Right renal cortex interstitium (tissue), 3 donors: ENCODE measurements around the gene ACOT7. TPM values are rescaled to one million over a fixed set of nuclear protein-coding genes. Genes with fewer than 3 reads are reported as not detected.
A peak's percentile ranks its signal among the peaks of the same experiment; 100 is the strongest.

Experiments used
- DNase-seq, 3 donors: peaks; one replicate each; pipeline ENCODE4 v3.0.0-alpha.2; 2013; ENCODE audit warnings: low read depth in 3 of 3, low spot score in 2 of 3
- polyA plus RNA-seq, 3 donors: library from polyadenylated mRNA; unstranded; fragments of 120-200 nt; gene quantifications; one replicate each; pipeline ENCODE4 v1.2.1, GENCODE V29; 2013; ENCODE audit not compliant: insufficient read length in 3 of 3

ACOT7 gene
- polyA plus RNA-seq, 3 donors, result 29.3 to 36.1 (median 30.4) TPM

DNA sequence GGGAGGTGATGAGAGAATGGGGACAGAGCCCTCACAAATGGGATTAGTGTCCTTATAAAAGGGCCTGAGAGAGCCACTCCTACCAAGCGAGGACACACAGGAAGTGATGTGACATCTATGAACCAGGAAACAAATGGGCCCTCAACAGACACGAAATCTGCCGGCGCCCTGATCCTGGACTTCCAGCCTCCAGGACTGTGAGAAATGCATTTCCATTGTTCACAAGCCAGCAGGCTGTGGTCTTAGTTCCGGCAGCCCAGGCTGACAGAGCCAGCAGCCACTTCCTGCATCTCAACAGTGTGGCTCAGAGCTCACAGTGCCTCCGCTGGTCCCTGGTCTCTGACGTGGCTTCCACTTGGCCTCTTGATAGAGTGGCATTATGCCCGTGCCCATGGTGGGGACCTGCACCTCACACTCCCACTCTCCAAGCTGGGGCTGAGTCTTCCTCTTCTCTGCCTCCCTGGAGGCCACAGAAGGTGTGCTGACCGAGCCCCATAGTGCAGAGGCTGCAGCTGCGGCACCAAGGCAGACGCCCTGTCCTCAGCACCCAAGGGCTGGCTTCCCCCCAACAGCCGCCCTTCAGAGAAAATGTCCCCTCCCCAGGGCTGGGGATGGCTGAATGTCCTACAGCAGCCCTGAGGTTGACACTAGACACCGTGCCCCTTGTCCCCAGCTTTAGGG lies 44.9 kb downstream of the ACOT7 start:
- no peak for DNase-seq

DNA sequence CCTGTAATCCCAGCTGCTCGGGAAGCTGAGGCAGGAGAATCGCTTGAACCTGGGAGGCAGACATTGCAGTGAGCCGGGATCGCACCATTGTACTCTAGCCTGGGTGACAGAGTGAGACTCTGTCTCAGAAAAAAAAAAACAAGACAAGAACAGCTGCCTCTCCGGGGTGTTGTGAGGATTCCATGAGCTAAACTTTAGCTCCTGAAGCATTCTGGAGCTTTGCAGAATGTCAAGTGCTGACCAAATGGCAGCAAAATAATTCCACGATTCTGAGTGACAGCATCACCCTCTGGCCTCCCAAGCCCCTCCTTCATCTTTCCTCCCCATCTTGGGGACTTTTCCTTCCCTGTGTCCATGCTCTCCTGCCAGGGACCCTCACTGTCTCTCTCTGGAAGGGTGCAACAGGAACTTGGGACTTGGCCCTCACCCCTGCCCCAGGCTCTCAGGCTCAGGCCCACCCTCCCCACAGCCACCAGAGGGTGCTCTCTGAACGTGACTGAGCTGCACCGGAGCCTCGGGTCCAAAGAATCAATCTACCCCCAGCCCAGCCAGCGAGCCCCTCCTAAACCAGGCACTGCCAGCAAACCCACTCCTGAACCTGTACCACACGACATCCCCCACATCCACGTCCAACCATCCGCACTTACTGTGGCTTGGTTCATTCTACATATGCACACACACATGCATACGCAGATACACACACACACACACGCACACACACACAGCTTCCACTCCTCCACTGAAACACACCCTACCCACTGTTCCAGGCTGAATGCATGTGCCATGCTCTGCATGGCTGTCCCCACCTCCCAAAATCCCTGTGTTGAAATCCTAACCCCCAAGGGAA lies 45.7 kb downstream of the ACOT7 start:
- DNase-seq, result no peak

DNA sequence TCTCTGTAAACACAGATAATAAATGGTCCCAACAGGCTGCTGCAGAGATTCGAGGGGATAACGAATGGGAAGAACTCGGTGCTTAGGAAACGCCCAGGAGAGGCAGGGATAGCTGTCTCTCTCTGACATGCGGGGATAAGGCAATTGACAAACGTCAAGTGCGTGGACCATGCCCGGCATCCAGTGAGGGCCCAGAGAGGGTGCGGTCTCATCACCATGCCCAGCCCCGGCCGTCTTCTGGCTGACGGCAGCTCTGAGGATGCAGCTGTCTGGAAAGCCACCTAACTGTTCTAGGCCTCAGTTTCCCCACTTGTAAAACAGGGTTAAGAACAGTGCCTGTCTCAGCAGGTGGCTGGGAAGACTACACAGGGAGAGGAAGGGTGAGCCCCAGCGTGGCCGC lies 48.1 kb downstream of the ACOT7 start:
- DNase-seq, result no peak

DNA sequence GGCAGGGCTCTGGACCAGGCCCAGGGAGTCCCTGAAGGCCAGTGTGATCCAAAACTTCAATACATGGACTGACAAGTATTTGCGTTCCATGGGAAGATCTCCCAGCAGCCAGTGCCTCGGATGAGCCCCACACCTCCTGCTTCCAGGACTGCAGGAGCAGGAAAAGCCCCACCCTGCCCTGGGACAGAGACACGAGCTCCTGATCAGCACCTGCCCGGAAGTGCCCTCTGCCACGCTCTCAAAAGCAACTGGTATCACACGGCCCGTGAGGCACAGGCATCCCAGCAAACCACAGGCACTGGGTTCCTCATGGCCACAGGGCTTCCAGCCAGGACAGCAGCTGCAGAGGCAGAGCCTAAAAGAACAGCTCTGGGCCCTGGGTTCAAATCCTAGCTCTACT lies 48.6 kb downstream of the ACOT7 start:
- DNase-seq, result no peak

DNA sequence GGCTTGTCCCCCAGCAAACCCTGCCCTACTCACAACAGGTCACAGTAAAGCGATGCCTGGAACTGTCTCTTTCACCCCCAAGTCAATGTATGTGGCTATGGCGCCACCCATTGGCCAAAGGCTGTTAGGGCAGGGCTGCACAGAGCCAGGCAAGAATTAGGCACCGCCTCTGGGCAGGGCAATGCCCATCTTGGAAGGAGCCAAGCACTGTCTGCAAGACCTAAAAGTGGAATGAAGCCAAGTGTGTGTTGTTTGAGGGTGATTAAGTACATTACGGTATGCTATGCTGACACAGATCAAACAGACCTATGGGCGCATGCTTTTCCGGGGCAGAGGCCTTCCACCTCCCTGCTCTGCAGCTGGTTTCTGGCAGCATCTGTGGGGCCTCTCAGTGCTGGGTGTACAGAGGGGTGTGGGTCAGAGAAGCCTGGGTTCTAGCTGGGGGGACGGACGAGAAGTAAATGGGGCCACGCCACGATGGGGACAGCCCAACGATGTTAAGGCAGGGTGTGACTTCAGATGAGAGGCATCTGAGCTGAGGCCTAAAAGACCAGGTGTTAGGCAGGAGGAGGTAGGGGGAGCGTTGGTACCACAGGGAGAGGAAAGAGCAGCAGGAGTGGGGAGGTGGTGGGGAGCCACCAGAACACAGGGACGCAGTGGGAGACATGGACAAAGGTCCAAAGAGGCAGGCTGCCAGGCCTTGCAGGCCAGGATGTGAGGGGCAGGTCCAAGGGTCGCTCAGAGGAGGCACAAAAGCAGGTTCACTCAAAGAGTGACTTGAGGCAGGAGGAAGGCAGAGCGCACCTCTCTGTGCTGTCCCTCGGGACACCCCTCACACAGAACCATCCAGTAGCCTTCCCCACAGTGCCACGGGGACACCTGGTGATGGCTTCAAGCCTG lies 49.8 kb downstream of the ACOT7 start:
- peak in 2 of 3 donors; percentile 47 for DNase-seq

DNA sequence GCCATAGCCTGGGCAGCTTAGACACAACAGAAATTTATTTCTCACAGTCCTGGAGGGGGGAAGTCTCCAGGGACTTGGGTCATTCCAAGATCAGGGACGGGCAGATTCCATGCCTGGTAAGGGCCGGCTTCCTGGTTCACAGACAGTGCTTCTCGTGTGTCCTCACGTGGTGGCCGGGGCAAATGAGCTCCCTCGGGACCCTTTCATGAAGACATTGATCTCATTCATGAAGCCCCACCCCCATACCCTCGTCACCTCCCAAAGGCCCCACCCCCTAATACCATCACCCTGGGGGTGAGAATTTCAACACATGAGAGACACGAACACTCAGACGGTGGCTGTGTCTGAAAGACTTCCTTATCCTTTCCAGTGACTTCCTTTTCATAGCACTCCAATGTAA lies 51.5 kb downstream of the ACOT7 start:
- no peak for DNase-seq

DNA sequence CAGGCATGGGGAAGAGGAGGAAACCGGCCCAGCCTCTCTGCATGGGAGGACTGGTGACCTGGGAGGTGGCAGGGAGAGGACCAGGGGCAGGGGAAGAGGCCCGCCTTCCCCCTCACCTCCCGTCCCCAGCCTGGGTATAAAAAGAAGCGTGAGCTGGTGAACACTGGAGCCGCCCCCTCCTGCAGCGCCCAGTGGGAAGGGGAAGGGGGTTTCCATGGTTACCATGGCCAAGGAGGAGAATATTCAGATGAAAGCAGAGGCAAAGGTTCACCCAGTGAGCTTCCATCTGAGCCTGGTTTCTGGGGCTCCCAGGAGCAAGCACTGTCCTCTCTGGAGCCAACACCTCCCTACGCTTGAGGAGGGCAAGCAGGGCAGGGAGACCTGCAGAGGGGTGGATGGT lies 54.9 kb downstream of the ACOT7 start:
- no peak for DNase-seq

DNA sequence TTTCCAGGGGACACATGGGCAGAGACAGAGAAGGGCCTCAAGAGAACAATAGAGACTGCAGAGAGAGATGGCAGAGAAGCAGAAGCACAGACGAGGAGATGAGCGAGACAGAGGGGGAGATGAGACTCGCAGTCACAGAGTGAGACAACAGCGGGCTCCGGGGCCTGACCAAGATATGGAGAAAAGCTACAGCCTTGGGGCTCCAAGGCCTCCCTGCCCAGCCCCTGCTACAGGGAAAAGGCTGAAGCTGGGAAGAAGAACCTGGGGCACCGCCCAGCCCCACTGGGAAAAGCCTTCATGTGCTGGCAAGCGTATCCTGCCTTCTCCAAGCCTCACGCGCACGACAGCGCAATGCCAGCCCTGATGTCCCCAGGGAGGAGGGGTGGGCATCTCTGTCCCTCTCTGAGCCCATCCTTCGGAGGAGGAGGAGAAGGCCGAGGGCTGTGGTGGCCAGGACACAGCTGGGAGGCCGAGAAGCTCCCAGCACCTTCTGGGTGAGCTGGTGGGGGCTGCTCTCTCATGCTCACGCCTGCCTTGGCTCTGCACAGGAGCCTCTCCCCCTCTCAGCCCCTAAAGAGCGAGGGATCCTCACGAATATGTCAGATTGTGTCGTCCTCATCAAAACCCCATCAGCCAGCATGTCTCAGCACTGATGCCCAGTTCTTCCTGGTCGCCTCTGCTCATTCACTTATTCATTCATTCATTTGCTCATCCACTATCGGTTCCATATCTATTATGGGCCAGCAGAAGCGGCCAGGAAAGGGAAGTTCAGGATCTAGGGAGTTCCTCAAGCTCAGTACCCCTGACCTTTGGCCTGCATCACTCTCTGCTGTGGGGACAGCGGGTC lies 56.6 kb downstream of the ACOT7 start:
- no peak for DNase-seq

DNA sequence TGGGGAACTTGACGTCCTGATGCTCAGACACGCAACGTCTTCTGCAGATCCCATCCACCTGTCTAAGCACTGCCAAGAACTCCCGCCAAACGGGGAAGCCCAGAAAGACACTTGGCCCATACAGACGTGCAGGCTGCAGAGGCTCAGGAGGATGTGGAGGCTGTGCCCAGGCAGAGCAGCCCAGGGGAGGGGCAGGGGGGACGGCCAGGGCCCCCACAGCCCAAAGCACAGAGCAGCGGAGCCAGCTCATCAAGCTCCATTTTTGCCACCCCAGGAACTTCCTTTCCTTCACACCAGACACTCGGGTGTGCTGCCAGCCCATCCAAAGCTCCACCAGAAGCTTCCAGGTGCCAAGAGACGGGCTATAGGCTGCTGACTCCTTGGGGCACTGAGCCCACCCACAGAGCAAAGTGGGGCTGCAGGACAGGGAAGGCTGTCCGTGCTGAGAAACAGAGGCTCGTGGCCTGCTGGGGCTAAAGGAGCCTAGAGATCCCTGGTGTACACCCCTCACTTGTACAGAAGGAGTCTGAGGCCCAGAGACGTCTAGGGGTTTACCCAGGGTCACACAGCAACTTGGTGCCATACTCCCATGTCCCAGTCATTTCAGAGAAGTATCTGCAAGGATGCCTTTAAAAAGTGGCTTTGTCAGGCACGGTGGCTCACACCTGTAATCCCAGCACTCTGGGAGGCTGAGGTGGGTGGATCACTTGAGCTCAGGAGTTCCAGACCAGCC lies 59.1 kb downstream of the ACOT7 start:
- no peak for DNase-seq

DNA sequence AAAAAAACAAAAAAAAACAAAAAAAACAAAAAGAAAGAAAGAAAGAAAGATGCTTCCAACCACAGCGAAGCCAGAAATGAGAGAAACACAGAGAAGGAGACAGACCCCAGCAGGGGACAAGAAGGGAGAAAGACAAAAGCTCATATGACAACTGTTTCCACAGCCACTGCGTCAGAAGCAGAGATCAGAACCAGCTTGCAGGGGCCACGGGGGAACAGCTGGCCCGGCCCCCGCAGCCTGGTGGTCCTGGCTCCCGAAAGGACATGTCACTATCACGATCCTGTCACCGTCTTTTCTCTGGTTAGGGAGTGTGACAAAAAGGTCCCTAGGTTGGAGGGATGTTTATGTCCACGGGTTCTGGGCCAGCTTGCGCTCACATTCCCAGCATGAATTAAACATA lies 60.7 kb downstream of the ACOT7 start:
- no peak for DNase-seq

DNA sequence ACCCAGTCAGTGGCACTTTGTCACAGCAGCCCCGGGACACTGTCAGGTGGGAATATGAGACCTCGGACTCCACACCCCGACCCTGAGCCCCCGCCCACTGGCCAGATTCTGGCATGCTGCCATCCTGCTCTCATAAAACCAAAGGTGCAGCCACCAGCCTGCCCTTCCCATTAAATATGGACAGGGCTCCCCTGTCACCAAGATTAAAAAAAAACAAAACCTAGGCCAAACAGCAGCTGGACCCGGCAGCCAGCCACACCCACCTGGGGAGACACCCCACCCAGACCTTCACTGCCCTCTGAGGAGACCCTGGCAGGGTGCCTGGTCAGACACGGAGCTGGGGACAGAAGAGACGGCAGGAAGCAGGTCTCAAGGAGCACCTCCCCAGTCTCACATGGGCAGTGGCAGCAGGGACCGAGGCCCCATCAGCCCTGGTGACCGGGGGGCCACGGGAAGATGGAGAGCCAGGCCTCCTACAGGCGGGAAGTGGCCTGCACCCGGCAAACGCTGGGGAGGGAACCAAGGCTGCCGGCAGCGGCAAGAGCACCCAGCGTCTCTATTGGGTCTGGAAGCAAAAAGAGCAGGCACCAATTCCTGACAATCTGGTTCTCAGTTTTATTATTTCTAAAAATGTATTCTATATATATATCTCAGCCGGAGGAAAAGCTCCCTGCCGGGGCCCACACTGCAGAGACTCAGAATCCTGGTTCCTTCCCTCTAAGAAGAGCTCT lies 61.9 kb downstream of the ACOT7 start:
- no peak for DNase-seq

DNA sequence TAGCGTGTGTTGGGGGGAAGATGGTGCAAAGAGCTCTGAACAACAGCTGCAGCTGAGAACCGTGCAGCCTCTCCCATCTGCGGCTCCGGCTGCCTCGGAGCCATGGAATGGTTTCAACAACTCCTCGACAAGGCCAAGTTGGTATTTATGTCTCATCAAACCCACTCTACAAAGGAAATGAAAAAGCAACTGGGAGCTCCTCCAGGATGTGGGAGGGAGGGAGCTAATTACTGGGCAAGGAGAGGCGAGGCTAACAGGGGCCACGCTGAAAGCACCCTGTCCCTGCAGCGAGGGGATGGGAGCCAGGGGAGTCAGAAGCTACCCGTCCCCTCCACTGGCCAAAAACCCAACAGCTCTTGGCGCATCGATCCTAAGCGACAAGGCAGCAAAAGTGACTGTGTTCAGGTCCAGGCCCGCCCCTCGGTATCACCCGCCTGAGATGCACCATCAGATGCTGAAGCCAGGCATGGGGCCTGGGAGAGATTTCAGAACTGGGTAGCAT lies 63.1 kb downstream of the ACOT7 start:
- no peak for DNase-seq

DNA sequence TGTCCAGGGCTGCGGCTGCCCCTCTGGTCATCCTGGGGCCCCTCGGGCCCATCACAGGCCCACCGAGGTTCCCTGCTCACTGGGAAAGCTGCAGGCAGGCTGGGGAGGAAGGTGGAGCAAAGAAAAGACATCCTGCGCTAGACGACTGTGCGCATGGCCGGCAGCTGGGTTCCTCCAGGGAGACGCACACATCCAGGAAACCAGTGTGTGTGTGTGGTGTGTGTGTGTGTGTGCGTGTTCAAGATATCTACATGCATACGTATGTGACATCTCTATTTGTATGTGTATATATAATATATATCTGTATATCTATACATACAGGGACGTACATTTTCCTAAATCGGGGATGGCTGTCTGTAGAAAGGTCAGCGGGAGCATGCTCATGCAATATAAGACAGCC lies 63.7 kb downstream of the ACOT7 start:
- no peak for DNase-seq

DNA sequence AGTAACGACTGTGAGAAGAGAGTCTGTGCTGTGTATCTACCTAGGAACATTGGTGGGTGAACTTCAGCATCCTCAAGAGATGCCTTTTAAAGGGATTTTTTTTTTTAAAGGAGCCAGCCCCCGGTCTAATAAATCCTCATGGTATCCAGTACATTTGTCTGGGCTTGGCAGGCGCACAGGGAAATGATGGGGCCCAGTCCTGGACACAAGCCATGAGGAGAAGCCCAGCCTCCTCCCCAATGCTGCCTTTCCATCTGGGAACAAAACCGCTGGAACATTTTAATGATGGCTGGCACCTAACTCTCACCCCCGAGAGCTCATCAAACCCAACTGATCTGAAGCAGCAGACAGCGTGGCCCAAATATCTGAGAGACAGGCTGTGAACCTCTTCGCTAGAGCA lies 64.2 kb downstream of the ACOT7 start:
- no peak for DNase-seq

DNA sequence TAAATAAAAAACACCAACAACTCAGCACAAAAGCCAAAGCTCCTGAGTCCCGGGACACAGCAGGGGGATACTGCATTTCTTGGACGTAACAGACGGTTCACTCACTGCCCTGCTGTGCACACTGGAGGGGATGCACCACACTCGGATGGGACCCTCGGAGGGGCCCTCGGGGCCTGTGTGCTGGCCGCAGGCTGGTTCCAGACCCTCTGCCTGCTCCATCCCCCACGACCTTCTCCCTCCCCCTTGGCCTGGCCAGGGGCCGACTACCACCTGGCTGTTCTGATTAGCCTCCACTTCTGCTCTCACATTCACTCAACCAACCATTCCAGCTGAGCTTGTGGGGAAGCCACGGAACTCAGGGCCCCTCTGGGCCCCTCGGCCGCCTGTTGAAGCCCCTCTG lies 64.9 kb downstream of the ACOT7 start:
- DNase-seq, result no peak

DNA sequence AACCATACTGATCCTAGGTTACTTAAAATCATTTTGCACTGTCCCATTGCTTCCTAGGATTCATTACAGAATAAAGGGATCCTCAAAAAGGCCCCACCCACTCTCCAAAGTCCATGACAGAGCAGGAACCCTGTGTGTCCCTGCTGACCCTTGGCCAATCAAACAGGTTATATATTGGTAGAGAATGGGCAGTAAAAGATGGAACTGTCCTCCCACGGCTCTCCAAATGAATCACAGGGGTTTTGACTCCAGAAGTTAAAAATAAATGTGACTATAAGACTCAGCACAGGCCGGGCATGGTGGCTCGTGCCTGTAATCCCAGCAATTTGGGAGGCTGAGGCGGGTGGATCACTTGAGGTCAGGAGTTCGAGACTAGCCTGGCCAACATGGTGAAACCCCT lies 65.5 kb downstream of the ACOT7 start:
- no peak for DNase-seq

DNA sequence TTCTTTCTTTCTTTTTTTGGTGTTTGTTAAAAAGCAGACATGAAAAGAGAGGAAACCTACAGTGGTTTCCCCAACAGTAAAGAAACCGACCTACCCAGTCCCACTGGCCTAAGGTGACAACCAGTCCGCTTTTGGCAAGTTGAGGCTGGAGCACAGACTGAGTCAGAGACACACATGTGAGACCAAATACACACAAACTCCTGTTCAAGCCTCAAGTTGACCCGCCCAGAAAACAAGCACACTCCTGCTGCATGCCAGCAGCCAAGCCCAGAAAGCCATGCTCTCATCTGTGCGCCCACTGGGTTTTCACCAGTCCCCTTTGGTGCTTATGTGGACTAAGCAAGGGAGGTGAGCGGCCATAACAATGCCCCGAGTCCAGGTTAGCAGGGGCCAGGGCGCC lies 68.1 kb downstream of the ACOT7 start:
- DNase-seq, result no peak

DNA sequence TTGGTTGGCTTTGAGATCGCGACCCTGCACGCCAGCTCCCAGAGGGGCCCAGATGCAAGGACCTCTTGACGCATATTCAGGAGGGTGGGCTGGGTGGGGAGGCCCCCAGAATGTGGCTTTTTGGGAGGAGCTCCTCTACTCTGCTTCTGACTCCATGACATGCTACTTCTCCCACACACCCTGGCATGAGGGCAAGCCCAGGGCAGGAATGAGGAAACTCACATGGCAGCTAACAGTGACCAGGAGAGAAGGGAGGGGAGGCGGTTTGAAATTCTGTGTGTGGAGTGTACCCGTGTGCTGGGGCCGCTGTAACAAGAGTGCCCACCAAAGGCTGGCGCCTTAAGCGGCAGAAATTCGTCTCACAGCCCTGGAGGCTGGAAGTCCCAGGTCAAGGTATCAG lies 71.4 kb downstream of the ACOT7 start:
- no peak for DNase-seq

DNA sequence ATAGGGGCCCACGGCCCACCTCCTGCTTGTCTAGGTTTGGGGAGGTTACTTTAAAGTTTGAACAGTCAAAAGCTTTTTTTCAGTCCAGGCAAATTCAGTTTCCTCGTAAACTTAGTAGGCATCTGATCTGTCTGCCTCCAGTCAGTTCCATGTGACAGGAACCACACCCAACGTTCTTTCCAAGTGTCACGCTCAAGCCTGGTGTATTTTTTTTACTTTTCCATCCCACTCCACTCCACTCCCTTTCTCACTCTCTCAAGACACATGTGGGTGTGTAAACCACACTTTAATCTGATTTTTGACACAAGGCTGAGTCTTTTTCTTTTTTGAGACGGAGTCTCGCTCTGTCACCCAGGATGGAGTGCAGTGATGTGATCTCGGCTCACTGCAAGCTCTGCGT lies 72.4 kb downstream of the ACOT7 start:
- DNase-seq, result no peak
